ENCODE data around the gene XRCC5.

- no peak for TF ChIP-seq CTCF (IDR thresholded peaks at IDR 0.05; ENCODE audit: low read length)
- TF ChIP-seq EZH2 (IDR thresholded peaks at IDR 0.05; ENCODE audit: borderline replicate concordance, low read length), result no peak
Observed at GRCh38 chr2:216170076-216170763, 61.1 kb downstream of the XRCC5 start.

All from OCI-LY1 (cell line).